Measurements from ENCODE around the gene ZNF182. TPM values are rescaled to one million over a fixed set of nuclear protein-coding genes. Genes with fewer than 3 reads are reported as not detected.
"Not testable (repeated sequence)": the region's sequence is repeated elsewhere in the genome, so short reads cannot be mapped to it uniquely, and the experiment has no call there.

ZNF182 gene
- total RNA-seq, 1 donor = 2.2 TPM

- no peak for DNase-seq (ENCODE audit: low read depth in 2 of 3, low spot score in 2 of 3)
Observed at GRCh38 chrX:48002929-48003328, 860 bp downstream of the ZNF182 start.

- no peak for DNase-seq (ENCODE audit: low read depth in 2 of 3, low spot score in 2 of 3)
Observed at GRCh38 chrX:48002319-48002718, 1.5 kb downstream of the ZNF182 start.

- DNase-seq (ENCODE audit: low read depth in 2 of 3, low spot score in 2 of 3) = no peak
Observed at GRCh38 chrX:48001260-48001659, 2.5 kb downstream of the ZNF182 start.

- DNase-seq (ENCODE audit: low read depth in 2 of 3, low spot score in 2 of 3) = no peak
Observed at GRCh38 chrX:47992669-47993068, 11.1 kb downstream of the ZNF182 start.

GRCh38 chrX:47992095-47992380, 11.8 kb downstream of the ZNF182 start:
- no peak for DNase-seq (ENCODE audit: low read depth in 2 of 3, low spot score in 2 of 3)

DNA sequence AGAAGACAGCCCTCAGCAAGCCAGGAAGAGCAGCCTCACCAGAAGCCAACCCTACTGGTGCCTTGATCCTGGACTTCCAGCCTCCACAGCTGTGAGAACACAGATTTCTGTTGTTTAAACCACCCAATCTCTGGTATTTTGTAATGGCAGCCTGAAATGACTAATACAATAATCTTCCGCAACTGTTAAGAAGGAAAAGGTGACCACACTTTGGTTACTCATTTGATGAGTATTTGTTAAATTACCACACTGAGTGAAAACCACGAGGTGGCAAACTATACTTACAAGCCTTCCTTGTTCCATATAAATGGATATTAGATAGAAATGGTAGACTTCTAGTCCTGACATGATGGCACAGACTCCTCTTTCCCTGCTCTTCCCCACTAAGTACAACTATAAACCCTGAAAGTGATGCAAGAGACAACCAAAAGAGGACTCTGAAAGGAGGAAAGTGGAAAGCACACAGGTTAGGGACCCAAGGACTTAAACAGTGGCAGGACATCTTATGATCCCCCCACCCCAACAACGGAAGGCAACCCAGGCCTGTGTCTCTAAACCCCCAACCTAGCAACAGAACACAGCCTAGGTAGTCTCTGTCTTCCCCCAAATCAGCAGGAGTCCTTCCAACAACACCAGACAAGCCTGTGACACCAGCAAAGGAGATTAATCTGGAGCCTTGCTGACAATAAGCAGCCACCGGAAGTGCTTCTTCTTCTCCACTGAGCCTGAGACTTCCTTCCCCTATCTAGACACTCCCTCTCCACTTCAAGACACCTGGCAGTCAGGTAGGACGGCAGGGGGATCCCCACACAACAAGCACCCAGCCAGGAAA, 12.3 kb downstream of the ZNF182 start:
- no peak for DNase-seq (ENCODE audit: low read depth in 2 of 3, low spot score in 2 of 3)

DNA sequence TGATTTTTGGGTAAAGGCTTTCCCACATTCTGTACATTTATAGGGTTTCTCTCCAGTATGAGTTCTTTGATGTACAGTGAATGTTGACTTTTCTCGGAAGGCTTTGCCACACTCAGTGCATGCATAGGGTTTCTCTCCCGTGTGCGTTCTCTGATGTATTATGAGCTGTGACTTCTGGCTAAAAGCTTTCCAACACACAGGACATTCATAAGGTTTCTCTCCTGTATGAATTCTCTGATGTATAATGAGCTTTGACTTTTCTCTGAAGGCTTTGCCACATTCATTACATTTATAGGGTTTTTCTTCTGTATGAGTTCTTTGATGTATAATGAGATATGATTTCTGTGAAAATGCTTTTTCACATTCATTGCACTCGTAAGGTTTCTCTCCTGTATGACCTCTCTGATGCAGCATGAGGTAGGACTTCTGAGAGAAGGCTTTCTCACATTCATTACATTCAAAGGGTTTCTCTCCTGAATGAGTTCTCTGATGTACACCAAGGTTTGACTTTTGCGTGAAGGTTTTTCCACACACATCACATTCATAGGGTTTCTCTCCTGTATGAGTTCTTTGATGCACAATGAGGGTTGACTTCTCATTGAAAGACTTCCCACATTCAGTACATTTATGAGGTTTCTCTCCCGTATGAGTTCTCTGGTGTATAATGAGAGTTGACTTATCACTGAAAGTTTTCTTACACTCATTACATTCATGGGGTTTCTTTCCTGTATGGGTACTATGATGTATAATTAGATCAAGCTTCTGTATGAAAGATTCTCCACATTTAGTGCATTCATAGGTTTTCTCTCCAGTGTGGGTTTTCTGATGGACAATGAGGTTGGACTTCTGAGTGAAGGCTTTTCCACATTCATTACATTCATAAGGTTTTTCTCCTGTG, 27.3 kb downstream of the ZNF182 start:
- no peak for DNase-seq (ENCODE audit: low read depth in 2 of 3, low spot score in 2 of 3)

GRCh38 chrX:47973235-47973634, 30.6 kb downstream of the ZNF182 start:
- no peak for DNase-seq (ENCODE audit: low read depth in 2 of 3, low spot score in 2 of 3)

DNA sequence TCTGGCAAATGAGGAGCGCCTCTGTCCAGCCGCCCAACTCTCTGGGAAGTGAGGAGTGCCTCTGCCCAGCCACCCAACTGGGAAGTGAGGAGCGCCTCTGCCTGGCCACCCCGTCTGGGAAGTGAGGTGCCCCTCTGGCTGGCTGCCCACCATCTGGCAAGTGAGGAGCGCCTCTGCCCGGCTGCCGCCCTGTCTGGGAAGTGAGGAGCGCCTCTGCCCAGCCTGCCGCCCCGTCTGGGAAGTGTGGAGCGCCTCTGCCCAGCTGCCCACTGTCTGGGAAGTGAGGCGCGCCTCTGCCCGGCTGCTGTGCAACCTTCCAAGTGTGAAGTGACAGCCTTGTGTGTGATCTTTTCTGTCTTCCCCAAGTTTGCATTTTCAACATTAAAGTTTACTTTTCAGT, 38.3 kb downstream of the ZNF182 start:
- not testable (repeated sequence) for DNase-seq (ENCODE audit: low read depth in 2 of 3, low spot score in 2 of 3)

DNA sequence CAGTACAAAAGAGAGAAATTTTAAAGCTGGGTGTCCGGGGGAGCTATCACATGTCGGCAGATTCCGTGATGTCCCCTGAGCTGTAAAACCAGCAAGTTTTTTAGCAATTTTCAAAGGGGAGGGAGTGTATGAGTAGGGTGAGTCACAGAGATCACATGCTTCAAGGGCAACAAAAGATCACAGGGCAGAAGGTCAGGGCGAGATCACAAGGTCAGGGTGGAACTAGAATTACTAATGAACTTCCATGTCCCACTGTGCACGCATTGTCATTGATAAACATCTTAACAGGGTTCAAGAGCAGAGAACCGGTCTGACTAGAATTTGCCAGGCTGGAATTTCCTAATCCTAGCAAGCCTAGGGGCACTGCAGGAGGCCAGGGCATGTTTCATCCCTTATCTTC, 42.0 kb downstream of the ZNF182 start:
- DNase-seq (ENCODE audit: low read depth in 2 of 3, low spot score in 2 of 3) = not testable (repeated sequence)

GRCh38 chrX:47960406-47960805, 43.4 kb downstream of the ZNF182 start:
- DNase-seq (ENCODE audit: low read depth in 2 of 3, low spot score in 2 of 3) = peak in 1 of 3 donors; percentile 4

DNA sequence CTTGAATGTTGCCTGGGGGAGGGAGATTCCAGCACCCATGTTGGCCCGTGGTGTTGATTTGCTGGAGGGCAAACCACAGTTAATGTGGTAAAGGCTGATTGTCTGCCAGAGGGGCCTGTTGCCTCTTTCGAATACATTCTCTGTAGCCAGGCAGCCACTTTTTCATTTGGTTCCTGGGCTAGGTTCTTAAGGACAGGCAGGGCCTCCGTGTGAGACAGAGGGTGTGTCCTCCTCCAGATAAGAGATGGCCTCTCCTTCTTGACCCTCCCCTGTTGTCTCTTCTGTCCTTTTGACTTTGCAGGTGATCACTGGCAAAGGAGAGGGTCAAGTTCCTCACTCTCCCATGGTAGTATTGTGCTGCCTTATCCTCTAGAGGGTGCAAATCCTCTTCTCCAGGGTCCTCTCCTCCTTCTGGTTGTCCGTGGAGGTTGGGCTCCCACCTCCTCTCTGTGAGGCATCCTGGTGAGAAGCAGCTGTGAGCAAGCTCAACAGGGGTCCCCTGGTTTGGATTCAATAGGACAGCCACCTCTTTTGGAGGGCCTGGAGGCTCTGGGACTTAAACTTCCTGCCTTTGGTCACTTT, 44.9 kb downstream of the ZNF182 start:
- DNase-seq (ENCODE audit: low read depth in 2 of 3, low spot score in 2 of 3) = peak in 1 of 3 donors; percentile 61

- DNase-seq (ENCODE audit: low read depth in 2 of 3, low spot score in 2 of 3) = not testable (repeated sequence)
Observed at GRCh38 chrX:47958206-47958605, 45.6 kb downstream of the ZNF182 start.

GRCh38 chrX:47956016-47956415, 47.8 kb downstream of the ZNF182 start:
- no peak for DNase-seq (ENCODE audit: low read depth in 2 of 3, low spot score in 2 of 3)

DNA sequence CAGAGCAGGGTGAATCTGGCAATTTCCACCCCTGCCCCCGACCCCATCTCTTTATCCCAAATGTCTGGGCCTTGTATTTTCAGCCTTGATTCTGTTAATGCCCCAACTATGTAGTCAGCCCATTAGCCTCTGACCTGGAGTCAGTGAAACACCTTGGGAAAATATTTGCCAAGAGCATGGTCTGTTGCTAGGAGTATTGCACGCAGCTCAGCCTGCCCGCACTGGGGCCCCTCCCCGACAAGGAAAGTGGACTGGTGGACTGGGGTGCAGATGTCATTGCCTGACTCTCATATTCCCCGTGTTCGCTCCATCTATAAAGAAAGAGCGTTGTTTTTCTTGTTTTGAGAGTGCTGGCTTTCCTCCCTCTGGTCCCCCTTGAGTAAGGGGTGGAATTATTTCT, 48.5 kb downstream of the ZNF182 start:
- not testable (repeated sequence) for DNase-seq (ENCODE audit: low read depth in 2 of 3, low spot score in 2 of 3)

GRCh38 chrX:47941423-47941822, 62.4 kb downstream of the ZNF182 start:
- no peak for DNase-seq (ENCODE audit: low read depth in 2 of 3, low spot score in 2 of 3)

DNA sequence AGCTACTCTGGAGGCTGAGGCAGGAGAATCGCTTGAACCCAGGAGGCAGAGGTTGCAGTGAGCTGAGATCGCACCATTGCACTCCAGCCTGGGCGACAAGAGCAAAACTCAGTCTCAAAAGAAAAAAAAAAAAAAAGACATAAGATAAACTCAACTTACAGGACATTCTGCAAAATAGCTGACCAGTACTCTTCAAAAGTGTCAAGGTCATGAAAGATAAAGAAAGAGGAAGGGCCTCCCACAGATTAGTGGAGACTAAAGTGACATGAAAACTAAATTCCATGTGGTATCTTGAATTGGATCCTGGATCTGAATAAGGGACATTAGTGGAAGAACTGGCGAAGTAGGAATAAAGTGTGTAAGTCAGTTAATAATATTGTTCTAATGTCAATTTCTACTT, 63.3 kb downstream of the ZNF182 start:
- no peak for DNase-seq (ENCODE audit: low read depth in 2 of 3, low spot score in 2 of 3)

DNA sequence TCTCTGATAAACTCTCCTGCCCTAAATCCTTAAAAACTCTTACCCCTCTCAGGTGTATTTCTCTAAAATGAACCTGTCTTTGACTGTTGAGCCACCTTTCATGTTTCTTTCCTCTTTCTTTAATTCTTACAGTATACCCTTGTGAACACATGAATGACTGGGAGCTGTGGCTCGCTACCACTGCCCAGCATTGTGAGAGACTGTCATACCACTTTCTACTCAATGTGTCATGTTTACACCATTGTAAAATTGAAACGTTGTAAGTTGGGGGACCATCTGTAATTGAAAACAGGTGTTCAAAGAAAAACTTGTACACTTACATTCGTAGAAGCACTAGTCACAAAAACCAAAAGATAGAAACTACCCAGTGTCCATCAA, 66.9 kb downstream of the ZNF182 start:
- no peak for DNase-seq (ENCODE audit: low read depth in 2 of 3, low spot score in 2 of 3)

DNA sequence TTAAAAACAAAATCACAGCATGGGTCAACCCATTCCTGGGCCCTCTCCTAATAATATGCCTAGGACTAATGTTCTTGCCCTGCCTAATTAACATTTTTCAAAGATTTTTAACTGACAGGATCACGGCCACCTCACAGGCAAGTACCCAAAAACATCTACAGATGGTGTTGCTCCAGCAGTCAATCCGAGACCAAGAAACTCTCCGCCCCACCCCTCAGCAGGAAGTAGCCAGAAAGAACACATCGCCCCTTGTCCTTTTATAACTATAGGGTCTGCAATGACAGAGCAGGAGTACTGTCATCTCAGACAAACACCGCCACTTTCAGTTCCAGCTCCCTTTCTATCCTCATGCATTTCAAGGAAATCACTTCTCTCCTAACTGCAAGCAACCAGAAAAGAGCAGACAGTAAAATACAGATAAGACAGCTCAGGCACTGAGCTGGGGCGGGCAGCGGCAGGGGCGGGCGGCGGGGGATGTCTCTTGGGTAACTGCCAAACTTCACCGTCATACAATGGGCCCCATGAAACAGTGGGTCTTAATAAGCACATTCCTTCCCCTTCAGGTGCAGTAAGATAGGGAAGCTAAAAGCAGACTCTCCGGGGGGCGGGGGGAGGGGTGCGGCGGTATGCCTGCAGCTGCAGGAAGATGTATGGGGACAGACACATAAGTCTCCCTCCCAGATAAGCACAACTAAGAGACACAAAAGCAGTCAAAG, 67.4 kb downstream of the ZNF182 start:
- peak in 2 of 3 donors; percentile 74 to 89 for DNase-seq (ENCODE audit: low read depth in 2 of 3, low spot score in 2 of 3)

DNA sequence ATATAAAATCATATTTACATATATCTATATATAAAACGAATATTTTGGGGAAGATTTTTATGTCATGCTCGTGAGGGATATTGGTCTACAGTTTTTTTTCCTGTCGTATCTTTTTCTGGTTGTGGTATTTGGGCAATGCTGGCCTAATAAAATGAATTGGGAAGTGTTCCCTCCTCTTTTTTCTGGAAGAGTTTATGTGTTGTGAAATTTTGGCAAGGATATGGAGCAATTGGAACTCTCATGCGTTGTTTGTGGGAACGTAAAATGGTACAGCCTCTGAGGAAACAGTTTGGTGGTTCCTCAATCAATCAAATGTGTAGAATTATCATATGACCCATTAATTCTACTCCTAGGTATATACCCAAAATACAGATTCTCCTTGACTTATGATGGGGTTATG, 69.8 kb downstream of the ZNF182 start:
- DNase-seq (ENCODE audit: low read depth in 2 of 3, low spot score in 2 of 3) = no peak

- DNase-seq (ENCODE audit: low read depth in 2 of 3, low spot score in 2 of 3) = not testable (repeated sequence)
Observed at GRCh38 chrX:47931970-47932369, 71.8 kb downstream of the ZNF182 start.

All from hematopoietic multipotent progenitor cell (in vitro differentiated cells).